ENCODE results near the gene GUCA1C.

Gene GUCA1C

DNA sequence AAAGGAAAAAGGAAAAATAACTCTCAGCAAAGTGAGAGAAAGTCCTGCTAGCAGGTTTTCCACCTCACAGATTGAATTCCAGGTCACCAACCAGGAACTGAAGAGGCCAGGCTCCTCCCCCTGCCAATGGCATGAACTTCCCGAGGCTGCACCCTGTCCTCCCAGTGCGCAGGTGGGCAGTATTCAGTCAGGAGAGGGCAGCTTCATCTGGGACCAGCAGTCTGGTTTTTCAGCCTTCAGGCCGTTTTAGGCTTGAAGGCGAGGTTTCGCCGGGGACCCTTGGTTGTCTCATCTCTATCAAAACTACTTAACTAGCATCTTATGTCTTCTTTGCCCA lies 89.9 kb downstream of the GUCA1C start:
- in situ Hi-C loops (cut with MboI; ENCODE audit: low pct_unique_long_range_greater_than_20kb, low sequenced_read_pairs, unreplicated experiment), result no loop called here
- TF ChIP-seq CTCF (IDR thresholded peaks at IDR 0.05; ENCODE audit: extremely low read depth, insufficient read depth, missing control alignments), result no peak
- DNase-seq (ENCODE audit: low spot score), result no peak

GRCh38 chr3:108862865-108863798 lies 90.5 kb downstream of the GUCA1C start:
- DNase-seq (ENCODE audit: low spot score), result peak; percentile 29
- in situ Hi-C loops (cut with MboI; ENCODE audit: low pct_unique_long_range_greater_than_20kb, low sequenced_read_pairs, unreplicated experiment), result no loop called here
- TF ChIP-seq CTCF (IDR thresholded peaks at IDR 0.05; ENCODE audit: extremely low read depth, insufficient read depth, missing control alignments), result no peak

- DNase-seq (ENCODE audit: low spot score), result no peak
- in situ Hi-C loops (cut with MboI; ENCODE audit: low pct_unique_long_range_greater_than_20kb, low sequenced_read_pairs, unreplicated experiment), result no loop called here
- TF ChIP-seq CTCF (IDR thresholded peaks at IDR 0.05; ENCODE audit: extremely low read depth, insufficient read depth, missing control alignments), result no peak
Measured at GRCh38 chr3:108861401-108861800, 92.3 kb downstream of the GUCA1C start.
